ENCODE results near the gene CFDP1.
"Not testable (repeated sequence)": the region's sequence is repeated elsewhere in the genome, so short reads cannot be mapped to it uniquely, and the experiment has no call there.

Gene CFDP1

DNA sequence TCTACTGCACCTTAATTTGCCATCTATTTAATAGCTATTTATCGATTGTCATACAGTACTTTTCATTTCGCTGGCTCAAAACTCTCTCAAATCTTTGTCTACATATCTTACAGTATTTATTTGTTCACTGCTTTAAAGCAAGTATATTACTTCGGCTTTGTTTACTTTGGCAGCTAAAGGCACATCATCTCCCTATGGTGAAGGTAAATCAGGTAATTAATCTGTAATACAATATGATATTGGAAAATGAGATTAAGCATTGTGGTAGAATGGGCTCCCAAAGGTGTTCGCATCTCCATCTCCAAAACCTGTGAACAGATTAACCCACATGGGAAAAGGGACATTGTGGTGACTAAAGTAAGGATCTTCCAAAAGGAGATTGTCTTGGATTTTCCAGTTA is 24.7 kb upstream of the CFDP1 start:
- peak in 1 of 2 experiments; percentile 2 for DNase-seq

DNA sequence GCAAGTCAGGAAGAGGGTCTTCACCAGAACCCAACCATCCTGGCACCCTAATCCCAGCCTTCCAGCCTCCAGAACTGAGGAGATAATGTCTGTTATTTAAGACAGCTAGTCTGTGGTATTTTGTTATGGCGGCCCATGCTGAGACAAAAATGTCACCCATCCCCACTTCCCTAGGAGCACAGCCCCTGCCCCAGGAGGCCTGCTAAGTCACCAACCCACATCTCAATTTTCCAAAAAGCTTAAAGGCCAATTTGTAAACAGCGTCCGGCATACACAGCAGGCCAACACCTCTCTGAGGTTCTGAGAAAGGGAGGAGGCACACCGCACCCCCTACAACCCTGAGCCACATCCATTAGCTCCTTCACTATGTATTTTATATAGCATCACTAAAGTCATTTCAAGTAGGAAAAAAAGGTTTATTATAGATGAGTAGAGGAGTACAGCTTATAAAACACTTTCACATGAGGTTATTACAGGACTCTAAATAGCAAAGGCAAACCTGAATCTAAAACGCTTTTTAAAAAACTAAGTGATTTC is 24.2 kb upstream of the CFDP1 start:
- DNase-seq, result no peak

DNA sequence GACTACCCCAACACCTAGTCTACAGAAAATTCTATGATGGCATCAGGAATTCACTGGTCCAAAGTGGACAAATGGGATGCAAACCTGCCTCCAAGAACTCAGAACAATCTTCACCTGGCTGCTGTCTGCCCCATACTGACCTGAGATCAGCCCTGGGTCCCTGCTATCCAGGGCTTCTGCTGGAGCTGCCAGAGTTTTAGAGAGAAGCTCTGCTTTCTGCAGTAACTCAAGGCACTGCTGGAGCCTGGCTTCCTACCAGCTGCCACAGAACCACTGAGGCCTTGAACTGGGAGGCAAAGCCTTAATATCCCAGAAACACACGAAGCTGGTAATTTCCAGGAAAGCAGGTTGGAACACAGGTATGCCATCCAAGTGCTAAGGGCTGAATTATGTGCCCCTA is 23.7 kb upstream of the CFDP1 start:
- no peak for DNase-seq

DNA sequence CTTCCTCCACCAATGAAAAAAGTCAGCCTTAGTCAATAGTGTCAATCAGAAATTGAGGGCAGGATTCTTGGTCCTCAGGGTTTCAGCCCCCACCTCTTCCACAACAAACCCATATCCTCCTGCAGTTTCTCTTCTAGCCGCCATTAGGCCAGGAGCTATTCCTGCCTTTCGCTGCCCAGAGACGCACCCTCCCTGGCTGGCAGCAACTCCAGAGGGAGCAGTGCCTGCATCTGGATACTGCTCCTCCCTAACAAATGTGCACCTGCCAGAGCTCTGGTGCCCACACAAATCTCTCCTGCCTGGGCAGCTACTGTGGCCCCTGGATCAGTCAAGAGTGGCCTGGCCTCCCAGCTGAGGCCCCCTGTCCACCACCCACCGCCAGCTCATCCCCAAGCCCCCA is 23.2 kb upstream of the CFDP1 start:
- not testable (repeated sequence) for DNase-seq

DNA sequence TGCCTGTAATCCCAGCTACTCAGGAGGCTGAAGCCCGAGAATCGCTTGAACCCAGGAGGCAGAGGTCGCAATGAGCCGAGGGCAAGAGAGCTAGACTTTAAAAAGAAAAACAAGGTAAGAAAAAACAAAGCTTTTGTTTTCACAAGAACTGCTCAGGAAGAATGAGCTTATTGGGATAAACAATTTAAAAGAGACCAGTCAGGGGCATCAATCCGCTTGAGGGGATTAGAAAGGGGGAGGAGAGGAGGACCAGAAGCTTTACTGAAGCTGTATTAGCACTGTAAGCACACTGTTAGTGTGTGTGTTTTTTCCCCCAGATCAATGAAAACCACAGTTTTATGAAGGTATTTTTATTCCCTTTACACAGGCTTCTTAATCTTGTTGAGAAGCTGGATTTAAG is 22.4 kb upstream of the CFDP1 start:
- no peak for DNase-seq

- no peak for DNase-seq
Measured at GRCh38 chr16:75452464-75453190, 19.3 kb upstream of the CFDP1 start.

DNA sequence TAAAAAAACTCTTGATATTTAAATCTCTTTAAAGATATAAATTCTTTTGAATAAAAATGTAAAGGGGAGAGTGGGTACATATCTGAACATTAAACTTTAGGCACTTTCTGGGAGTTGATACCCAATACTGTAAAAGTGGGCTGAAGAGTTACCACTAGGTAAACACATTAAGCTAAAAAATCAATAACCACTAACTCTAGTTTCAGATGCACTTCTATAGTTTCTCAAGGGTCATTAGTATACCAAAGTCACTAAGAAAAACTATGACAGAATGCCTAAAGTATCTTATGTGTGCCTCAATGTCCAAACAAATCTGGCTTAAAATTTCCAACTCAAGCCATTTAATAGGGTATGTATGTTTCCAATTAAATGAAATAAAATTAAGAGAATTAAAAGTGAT is 13.1 kb upstream of the CFDP1 start:
- DNase-seq, result no peak

GRCh38 chr16:75445298-75445697 is 12.0 kb upstream of the CFDP1 start:
- no peak for DNase-seq

GRCh38 chr16:75443298-75443697 is 10.0 kb upstream of the CFDP1 start:
- no peak for DNase-seq

DNA sequence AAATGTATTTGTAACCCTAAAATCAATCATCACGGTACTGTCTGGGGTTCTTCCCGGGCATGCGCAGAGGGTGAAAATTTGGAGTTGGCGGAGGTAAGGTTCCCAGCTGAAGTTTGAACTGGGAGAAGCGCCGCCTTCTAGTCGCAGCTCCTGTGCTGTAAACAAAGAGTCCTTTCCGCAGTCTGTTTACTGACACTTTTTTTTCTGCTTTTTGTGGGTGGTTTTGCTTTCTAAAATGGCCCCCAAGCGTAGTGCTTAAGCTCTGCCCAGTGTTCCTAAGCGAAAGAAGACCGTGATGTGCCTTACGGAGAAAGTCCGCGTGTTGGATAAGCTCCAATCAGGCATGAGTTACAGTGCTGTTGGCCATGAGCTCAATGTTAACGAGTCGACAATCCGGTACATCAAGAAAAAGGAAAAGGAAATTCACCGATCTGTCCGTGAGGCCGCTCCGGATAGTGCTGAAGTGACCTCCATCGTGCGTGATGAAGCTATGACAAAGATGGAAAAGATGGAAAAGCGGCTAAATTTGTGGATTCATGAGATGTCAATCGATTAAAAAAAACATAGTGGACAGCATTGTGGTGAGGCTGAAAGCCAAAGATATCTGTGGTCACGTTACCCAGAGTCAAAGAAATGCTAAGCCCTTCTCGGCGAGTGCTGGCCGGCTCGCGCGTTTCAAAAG is 570 bp upstream of the CFDP1 start:
- peak; percentile 66 to 73 for DNase-seq

GRCh38 chr16:75429621-75430403 is 3.5 kb downstream of the CFDP1 start:
- DNase-seq, result no peak

DNA sequence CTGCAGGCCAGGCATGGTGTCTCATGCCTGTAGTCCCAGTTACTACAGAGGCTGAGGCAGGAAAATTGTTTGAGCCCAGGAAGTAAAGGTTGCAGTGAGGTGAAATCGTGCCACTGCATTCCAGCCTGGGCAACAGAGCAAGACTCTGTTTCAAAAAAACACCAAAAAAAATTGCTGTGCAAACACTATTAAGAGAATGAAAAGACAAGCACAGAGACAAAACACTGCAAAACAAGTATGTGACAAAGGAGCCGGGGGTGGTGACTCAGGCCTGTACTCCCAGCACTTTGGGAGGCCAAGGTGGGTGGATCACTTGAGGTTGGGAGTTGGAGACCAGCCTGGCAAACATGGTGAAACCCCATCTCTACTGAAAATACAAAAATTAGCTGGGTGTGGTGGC is 6.8 kb downstream of the CFDP1 start:
- not testable (repeated sequence) for DNase-seq

GRCh38 chr16:75424105-75424762 is 9.1 kb downstream of the CFDP1 start:
- DNase-seq, result not testable (repeated sequence)

- no peak for DNase-seq
Measured at GRCh38 chr16:75423723-75424104, 9.6 kb downstream of the CFDP1 start.

DNA sequence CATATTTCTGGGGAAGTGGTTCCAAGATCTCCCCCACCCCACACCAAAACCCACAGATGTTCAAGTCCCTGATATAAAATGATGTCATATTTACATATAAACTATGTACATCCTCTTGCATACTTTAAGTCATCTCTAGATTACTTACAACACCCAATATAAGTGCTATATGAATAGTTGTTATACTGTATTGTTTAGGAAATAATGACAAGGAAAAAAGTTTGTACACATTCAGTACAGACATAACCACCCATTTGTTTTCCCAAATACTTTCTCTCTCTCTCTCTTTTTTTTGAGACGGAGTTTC is 11.5 kb downstream of the CFDP1 start:
- DNase-seq, result no peak

DNA sequence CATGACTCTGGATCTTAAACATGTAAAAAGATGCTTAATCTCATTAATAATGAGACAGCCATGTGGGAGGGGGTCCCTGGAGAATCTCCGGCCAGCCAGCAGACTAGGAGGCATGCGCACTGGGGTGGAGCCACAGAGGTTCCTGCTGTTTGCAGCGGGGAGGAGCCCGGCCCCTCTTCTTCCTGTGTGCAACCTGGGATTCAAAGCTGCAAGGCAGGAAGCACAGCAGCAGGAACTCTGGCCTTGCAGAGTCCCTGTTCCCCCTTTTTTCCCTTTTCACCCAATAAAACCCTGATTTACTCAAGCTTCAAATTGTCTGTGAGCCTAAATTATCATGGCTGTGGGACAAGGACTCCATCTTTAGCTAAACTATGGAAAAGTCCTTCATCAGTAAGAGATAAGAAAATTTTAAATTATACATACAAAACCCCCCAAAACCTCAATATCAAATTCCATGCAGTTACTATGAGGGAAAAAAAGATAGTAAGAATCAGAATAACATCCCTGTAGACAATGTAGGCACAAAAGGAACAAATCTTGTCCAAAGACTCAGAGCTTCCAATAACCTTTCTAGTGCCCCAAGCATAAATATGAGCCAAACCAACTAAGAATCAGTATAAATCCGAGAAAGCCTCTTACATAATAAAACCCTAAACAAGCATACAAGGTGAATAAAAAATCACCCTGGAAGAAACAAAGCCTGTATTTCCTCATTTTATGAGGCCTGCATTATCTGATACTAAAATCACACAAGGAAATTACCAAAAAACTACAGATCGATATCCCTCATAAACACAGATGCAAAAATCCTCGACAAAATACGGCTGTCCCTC is 12.1 kb downstream of the CFDP1 start:
- DNase-seq, result peak in 1 of 2 experiments; percentile 11

DNA sequence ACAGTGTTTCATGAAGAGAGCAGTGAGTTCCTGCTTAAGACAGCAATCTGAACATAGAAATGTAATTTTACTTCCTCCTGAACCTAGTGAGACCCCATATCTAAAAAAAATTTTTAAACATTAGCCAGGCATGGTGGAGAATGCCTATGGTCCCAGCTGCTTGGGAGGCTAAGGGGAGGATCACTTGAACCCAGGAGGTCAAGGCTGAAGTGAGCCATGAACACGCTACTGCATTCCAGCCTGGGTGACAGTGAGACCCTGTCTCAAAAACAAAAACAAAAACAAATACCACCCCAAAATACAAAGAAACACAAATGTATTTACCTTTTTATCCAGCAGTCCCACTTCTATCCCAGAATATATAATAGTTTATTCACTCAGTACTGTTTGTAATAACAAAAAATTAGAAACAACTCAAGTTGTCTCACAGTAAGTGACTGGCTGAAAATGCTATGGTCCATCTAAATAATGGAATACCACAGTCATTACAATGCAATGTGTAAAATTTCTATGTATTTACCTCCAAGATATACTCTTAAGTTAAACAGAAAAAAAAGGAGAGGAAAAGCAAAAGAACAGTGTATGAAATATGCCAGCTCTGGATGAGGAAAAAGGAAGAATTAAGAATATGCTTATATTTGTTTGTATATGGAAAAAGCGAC is 16.3 kb downstream of the CFDP1 start:
- DNase-seq, result no peak

DNA sequence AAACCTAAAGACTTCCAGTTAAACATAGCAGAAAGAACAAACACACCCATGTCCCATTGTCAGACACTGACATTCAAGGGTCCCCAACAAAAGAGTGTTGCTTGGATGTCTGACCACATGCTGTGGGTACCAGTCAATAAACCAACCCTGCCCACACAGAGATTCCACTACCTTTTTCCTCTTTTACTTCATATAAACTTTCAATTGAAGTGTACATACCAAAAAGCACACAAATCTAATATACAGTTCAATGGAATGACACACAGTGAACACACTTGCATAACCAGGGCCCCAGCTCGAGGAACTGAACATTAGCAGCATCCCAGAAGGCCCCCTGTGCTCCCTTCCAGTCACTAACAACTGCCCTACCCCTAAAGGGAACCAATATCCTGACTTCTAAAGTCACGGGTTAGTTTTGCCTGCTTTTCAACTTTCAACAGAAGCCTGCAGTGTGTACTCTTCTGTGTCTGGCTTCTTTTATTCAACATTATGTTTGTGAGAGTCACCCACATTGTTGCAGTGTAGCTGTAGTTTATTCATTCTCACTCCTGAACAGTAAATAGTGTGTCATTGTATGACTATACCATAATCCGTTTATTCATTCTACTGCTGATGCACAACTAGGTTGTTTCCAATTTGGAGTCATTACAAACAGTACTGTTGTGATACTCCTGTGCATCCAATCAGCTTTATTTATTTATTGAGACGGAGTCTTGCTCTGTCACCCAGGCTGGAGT is 18.0 kb downstream of the CFDP1 start:
- no peak for DNase-seq

DNA sequence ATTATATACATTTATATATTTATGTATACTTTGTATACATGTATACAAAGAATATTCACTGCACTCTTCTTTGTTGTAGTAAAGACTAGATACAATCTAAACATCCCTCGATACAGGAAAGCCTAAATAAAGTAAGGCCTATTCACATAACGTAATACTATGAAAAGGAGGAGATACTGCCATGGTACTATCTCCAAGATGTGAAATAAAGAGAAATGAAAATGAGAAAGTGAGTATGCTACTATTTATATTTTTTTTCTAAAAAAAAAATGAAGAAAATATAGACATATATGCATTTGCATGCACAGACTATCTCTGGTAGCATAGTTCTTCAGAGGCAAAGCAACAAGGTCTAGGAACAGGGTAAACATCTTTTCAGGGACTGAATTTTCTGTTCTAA is 19.4 kb downstream of the CFDP1 start:
- no peak for DNase-seq

DNA sequence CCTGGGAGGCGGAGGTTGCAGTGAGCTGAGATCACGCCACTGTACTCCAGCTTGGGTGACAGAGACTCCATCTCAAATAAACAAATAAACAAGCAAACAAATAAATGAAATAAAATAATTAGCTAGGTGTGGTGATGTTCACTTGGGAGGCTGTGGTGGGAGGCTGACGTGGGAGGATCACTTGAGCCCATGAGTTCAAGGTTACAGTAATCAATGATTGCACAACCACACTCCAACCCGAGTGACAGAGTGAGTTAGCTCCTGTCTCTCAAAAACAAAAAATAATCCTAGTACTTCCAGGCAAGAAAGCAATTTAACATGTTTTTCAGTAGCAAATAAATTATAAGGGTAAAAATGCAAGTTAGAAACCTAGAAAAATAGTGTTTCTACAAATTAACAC is 26.4 kb downstream of the CFDP1 start:
- no peak for DNase-seq

Measured in NCI-H2081 (cell line).